ENCODE data around the gene HOXD3.

GRCh38 chr2:176118601-176119339 lies 38.3 kb upstream of the HOXD3 start:
- TF ChIP-seq RAD21 (IDR thresholded peaks at IDR 0.05; ENCODE audit: low read depth) = peak; percentile 49
- TF ChIP-seq TCF12 (IDR thresholded peaks at IDR 0.05; ENCODE audit: low read depth) = no peak
- no peak for TF ChIP-seq MAX (IDR thresholded peaks at IDR 0.05)
- no peak for TF ChIP-seq EGR1 (IDR thresholded peaks at IDR 0.05)
